Neutrophil (primary cell): Measurements from ENCODE around the gene EXOSC7.

Experiments
- H3K27ac ChIP-seq: fragments of 200-600 bp; sonication (generic); 2 replicates; pipeline ENCODE4 v1.5.1; 2016; ENCODE audit warnings: mild to moderate bottlenecking, moderate library complexity
- H3K27me3 ChIP-seq: fragments of 200-600 bp; sonication (generic); 2 replicates; pipeline ENCODE4 v1.6.0; 2016; ENCODE audit warnings: mild to moderate bottlenecking
- H3K36me3 ChIP-seq: fragments of 200-600 bp; sonication (generic); 2 replicates; pipeline ENCODE4 v1.5.1; 2017
- H3K4me1 ChIP-seq, 2 experiments: fragments of 200-600 bp in 1 of 2; sonication (generic) in 1 of 2; 1 replicate in 1 of 2; 2 replicates in 1 of 2; pipeline versions ENCODE4 v1.5.1 to v1.6.1; 2013 to 2016; ENCODE audit warnings: low read depth in 1 of 2, low read length in 1 of 2, mild to moderate bottlenecking in 1 of 2, moderate library complexity in 1 of 2; ENCODE audit not compliant: control insufficient read depth in 1 of 2, insufficient read depth in 1 of 2
- H3K4me3 ChIP-seq, 2 experiments: fragments of 200-600 bp in 1 of 2; sonication (generic) in 1 of 2; 1 replicate in 1 of 2; 2 replicates in 1 of 2; pipeline ENCODE4 v1.5.1; 2013 to 2016; ENCODE audit warnings: low read depth in 1 of 2, low read length in 1 of 2, mild to moderate bottlenecking in 1 of 2, moderate library complexity in 1 of 2
- H3K9me3 ChIP-seq: fragments of 200-600 bp; sonication (generic); 2 replicates; pipeline ENCODE4 v1.5.1; 2016
- CTCF ChIP-seq: fragments of 200-600 bp; sonication (generic); IDR thresholded peaks from 2 replicates; pipeline ENCODE4 v1.5.1; 2016; ENCODE audit warnings: antibody characterized with exemption

EXOSC7 gene

GRCh38 chr3:45029661-45030060 is 53.6 kb downstream of the EXOSC7 start:
- Histone ChIP-seq H3K9me3 (no peaks in the 10 kb centered on the region), H3K27ac (no peak overlapping the region), H3K36me3 (no peaks in the 10 kb centered on the region), H3K27me3 (peaks cover 14% of the 10 kb centered on the region), H3K4me3 (no peak overlapping the region), H3K4me1 (peaks cover 10 to 11% of the 10 kb centered on the region in 2 experiments)
- no peak for TF ChIP-seq CTCF

DNA sequence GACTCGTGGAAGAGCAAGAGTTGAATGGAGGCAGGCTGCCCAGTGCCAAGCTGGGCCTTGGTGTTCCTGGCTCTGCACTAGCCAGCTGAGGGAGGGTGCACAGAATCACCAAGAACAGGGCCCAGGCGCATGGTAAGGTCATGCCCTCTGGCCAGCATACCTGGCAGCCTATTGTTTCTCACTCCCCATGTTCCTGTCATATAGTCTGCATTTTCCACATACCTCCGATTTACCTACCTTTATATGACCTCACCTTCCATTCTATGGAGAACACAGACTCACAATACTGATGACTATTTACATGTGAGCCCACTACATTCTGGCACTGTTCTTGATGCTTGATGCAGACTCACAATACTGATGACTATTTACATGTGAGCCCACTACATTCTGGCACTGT is 55.5 kb downstream of the EXOSC7 start:
- no peak for TF ChIP-seq CTCF
- no peak overlapping the region for H3K27ac ChIP-seq
- peaks cover 4% of the 10 kb centered on the region for H3K27me3 ChIP-seq
- no peak overlapping the region for H3K4me3 ChIP-seq
- H3K4me1 ChIP-seq, result peaks cover 29 to 30% of the 10 kb centered on the region in 2 experiments
- no peaks in the 10 kb centered on the region for H3K9me3 ChIP-seq
- no peaks in the 10 kb centered on the region for H3K36me3 ChIP-seq

DNA sequence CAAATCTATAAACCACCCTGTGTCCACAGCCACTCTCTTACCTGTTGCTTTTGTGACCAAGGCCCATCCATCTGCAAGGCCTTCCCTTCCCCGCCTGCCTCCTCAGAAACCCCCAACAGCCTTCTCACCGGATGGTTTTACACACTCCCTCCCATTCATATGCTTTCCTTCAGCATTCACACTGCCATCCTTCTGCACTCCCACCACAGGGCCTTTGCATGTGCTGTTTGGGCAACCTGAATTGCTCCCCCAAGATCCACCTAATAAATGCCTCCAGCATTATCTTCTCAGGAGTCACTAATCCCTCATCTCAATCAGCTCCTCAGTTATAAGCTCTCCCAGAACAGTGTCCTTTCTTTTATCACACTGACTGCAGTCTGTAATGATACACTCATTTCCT is 56.1 kb downstream of the EXOSC7 start:
- H3K9me3 ChIP-seq, result no peaks in the 10 kb centered on the region
- H3K27ac ChIP-seq, result no peak overlapping the region
- no peak overlapping the region for H3K4me3 ChIP-seq
- no peaks in the 10 kb centered on the region for H3K36me3 ChIP-seq
- peaks cover 34 to 35% of the 10 kb centered on the region in 2 experiments for H3K4me1 ChIP-seq
- H3K27me3 ChIP-seq, result no peaks in the 10 kb centered on the region
- TF ChIP-seq CTCF, result no peak

DNA sequence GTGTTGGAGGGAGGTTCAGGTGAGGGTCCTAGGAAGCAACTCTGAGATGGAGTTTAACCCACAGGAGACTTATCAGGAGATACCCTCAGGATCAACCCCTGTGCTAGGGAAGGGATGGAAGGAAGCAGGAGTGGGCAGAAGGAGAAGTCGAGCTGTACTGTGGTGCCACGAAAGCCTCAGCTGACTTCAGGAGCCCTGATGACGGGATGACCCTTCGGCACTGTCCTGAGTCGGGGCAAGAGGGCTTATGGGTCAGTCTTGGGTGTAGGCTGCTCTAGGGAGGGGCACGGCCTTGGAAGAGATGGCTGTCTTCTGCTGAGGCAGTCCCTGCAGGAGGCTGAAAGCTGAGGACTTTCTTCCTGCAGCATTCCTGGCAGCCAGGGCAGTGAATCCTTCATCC is 57.7 kb downstream of the EXOSC7 start:
- Histone ChIP-seq H3K36me3 (no peaks in the 10 kb centered on the region), H3K9me3 (no peaks in the 10 kb centered on the region), H3K27ac (peak overlapping the region; percentile 85), H3K27me3 (no peaks in the 10 kb centered on the region), H3K4me1 (peaks cover 41% of the 10 kb centered on the region in 2 experiments), H3K4me3 (no peak overlapping the region)
- no peak for TF ChIP-seq CTCF

DNA sequence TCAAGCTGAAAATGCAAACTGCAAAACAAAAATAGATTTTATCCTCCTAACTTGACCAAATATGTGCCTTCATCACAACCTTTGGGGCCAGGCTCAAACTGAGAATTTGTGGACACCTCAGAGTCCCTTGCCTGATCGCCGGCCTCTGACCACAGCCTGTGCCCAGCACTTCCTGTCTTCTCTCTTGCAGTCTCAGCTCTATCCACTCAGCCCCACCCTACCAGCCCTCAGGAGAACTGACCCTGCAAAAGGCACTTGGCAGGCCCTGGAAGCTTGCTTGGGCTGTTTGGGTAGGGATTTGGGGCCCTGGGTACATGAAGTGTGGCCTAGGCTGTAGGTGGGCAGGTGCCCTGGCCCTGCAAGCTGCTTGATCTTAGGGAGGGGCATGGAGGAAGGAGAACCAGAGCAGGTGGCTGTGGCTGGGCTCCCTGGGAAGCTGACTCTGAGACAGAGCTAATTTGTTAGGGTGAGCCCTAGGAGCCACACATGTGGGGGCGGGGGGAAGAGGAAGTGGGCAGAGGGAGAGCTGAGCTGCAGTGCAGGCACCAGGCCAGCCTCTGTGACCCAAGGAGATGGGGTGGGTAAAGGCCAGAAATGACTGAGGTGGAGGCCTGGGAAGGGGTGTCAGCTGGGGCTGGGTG is 58.7 kb downstream of the EXOSC7 start:
- Histone ChIP-seq H3K27ac (peak overlapping the region; percentile 85), H3K9me3 (no peaks in the 10 kb centered on the region), H3K27me3 (no peaks in the 10 kb centered on the region), H3K4me3 (peak overlapping the region; percentile 47 to 49), H3K4me1 (peaks cover 41% of the 10 kb centered on the region in 2 experiments), H3K36me3 (no peaks in the 10 kb centered on the region)
- TF ChIP-seq CTCF, result no peak
